GM18951 (cell line): ENCODE data around the gene PREX1.

Source experiments
- POLR2A ChIP-seq: IDR thresholded peaks from 4 replicates; pipeline ENCODE4 v1.6.1; 2011; ENCODE audit warnings: mild to moderate bottlenecking; ENCODE audit not compliant: insufficient read length, insufficient read depth; ENCODE audit errors: extremely low read depth
- in situ Hi-C: fragments of 300-500 bp; cut with MboI; formaldehyde crosslinking; loops from one replicate; pipeline ENCODE4 v1.12.0; 2022; ENCODE audit warnings: low sequenced_read_pairs, mixed read lengths, inconsistent platforms; ENCODE audit not compliant: unreplicated experiment

Gene PREX1

GRCh38 chr20:48731536-48731935 lies 96.3 kb downstream of the PREX1 start:
- in situ Hi-C loops: no loop called here
- no peak for TF ChIP-seq POLR2A

- in situ Hi-C loops: no loop called here
- no peak for TF ChIP-seq POLR2A
Observed at GRCh38 chr20:48730977-48731376, 96.8 kb downstream of the PREX1 start.

- in situ Hi-C loops: no loop called here
- no peak for TF ChIP-seq POLR2A
Observed at GRCh38 chr20:48729538-48729937, 98.3 kb downstream of the PREX1 start.

GRCh38 chr20:48728042-48728825 lies 99.6 kb downstream of the PREX1 start:
- in situ Hi-C loops: no loop called here
- TF ChIP-seq POLR2A: no peak

GRCh38 chr20:48727226-48727625 lies 100.6 kb downstream of the PREX1 start:
- no peak for TF ChIP-seq POLR2A
- in situ Hi-C loops: no loop called here

- in situ Hi-C loops: no loop called here
- TF ChIP-seq POLR2A: no peak
Observed at GRCh38 chr20:48725555-48725991, 102.2 kb downstream of the PREX1 start.

GRCh38 chr20:48724891-48725554 lies 102.8 kb downstream of the PREX1 start:
- no peak for TF ChIP-seq POLR2A
- in situ Hi-C loops: no loop called here

GRCh38 chr20:48724382-48724781 lies 103.4 kb downstream of the PREX1 start:
- in situ Hi-C loops: no loop called here
- no peak for TF ChIP-seq POLR2A

GRCh38 chr20:48723308-48724264 lies 104.2 kb downstream of the PREX1 start:
- in situ Hi-C loops: no loop called here
- TF ChIP-seq POLR2A: no peak

GRCh38 chr20:48722737-48723191 lies 105.0 kb downstream of the PREX1 start:
- no peak for TF ChIP-seq POLR2A
- in situ Hi-C loops: no loop called here

- in situ Hi-C loops: no loop called here
Observed at GRCh38 chr20:48722002-48722731, 105.6 kb downstream of the PREX1 start.

GRCh38 chr20:48721324-48722001 lies 106.3 kb downstream of the PREX1 start:
- in situ Hi-C loops: no loop called here
- no peak for TF ChIP-seq POLR2A

More at GRCh38 chr20:48722002-48722731, 105.6 kb downstream of the PREX1 start:
- no peak for TF ChIP-seq POLR2A
